Stimulated activated CD4-positive, alpha-beta T cell treated with anti-CD3 and anti-CD28 coated beads, Interleukin-2, amount 100 ng/mL, for 24 hours (primary cell): ENCODE results near the gene EXOC2.
A peak's percentile ranks its signal among the peaks of the same experiment; 100 is the strongest.

ENCODE experiments used
- DNase-seq, 2 donors: peaks; one replicate each; pipeline ENCODE4 v3.0.0-alpha.2; 2020

The EXOC2 gene

DNA sequence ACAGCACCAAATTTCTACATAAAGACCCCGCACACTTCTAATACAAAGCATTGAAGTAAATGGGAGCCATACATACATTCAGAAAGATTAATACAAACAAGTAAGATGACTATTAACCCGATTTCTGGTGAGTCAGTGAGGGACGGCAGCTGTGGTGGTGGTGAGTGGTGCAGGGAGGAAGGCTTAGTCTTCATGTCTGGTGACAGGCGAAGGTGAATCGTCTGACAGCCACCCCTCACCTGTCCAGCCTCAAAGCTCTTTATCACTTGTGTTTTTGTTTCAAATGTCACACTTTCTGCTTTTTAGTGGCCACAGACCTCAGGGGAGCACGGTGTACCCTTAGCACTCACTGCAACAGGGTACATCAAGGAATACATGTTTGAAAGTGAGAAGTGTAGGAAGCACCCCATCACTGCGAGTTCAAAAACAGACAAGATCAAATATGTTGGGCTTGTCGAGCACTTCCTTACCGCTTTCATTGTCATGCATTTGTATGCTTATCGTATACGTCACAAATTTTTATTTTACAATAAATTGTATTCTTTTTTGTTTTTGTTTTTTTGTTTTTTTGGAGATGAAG lies 237.8 kb downstream of the EXOC2 start:
- DNase-seq: peak; percentile 51 to 65

DNA sequence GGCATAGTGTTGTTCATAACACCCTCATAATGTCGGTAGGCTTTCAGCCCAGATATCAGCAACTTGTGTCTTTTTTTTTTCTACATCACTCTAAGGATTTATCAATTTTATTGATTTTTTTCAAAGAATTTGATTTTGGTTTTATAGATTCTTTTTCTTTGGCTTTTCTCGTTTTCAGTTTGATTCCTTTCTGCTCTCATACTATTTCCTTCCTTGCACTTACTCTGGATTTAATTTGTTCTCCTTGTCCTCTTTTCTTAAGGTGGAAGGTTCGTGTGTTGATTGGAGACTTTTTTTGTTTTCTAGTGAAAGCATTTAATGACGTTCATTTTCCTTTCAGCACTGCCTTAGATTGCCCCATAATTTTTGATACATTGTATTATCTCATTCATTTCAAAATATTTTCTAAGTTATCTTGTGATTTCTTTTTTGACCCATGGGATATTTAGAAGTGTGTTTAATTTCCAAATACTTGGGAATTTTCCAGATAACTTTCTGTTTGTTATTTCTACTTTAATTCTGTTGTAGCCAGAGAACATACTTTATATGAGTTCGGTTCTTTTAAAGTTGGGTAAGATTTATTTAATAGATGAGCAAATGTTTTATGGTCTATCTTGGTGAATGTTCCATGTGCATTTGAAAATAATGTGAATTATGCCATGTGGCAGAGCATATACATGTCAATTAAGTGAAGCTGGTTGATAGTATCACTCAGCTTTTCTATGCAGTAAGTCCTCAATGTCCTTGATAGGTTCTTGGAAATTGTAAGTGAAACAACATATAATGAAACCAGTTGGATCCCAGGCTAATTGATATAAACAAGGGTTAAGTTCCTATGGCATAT lies 238.6 kb downstream of the EXOC2 start:
- no peak for DNase-seq

DNA sequence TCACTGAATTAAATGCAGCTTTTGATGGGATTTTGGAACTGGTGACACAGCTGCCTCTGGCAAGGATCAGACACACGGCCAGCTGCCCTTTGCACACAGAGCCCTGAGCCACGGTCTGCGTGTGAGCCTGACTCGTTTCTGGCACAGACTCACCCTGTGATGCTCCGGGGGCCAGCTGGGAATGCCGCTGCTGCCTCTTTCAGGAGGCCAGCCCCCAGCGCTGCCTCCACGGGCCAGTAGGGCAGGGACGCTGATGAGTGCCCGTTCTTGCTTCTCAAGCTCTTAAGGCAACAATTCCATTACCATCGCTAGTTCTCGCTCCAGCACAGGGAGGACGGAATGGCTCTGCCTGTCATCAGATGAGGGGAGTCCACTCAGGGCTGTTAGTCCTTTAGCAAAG lies 239.8 kb downstream of the EXOC2 start:
- DNase-seq: no peak

- DNase-seq: no peak
Observed at GRCh38 chr6:452301-453067, 240.5 kb downstream of the EXOC2 start.

- DNase-seq: no peak
Observed at GRCh38 chr6:451847-452246, 241.1 kb downstream of the EXOC2 start.

DNA sequence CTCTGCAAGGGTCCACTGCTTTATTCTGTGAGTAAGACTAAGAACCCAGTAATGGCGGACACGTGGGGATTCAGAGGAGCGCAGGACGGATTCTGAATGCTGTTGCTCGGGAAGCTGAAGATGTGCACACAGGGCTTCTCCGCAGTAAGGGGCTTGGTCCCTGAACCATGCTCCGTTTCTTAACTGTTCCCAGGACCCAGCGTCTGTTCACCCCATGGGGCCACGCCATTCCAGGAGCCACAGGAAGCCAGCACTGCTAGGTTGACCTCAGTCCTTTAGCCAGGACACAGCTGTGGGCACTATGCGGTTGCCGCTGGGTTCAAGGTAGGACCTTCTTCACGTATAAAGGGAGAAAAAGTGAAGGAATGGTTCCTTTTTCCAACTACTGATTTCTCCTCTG lies 241.6 kb downstream of the EXOC2 start:
- no peak for DNase-seq

GRCh38 chr6:449486-450419 lies 243.2 kb downstream of the EXOC2 start:
- DNase-seq: no peak

DNA sequence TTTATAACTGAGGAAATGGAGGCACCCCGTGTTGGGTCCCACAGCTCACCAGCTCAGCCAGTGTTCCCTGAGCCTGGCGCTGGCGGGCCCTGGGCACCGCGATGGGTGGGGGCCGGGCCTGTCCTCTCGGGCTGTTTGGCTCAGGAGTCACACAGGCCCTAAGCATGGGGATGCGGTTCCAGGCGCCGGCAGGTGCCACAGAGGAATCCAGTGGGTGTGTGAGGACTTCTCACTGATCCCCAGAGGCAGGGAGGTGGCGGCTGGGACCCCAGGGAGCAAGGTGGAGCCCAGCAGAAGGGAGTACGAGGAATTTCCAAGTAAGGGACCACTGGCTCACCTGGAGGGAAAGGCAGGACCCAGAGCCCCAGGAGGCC lies 243.9 kb downstream of the EXOC2 start:
- no peak for DNase-seq

DNA sequence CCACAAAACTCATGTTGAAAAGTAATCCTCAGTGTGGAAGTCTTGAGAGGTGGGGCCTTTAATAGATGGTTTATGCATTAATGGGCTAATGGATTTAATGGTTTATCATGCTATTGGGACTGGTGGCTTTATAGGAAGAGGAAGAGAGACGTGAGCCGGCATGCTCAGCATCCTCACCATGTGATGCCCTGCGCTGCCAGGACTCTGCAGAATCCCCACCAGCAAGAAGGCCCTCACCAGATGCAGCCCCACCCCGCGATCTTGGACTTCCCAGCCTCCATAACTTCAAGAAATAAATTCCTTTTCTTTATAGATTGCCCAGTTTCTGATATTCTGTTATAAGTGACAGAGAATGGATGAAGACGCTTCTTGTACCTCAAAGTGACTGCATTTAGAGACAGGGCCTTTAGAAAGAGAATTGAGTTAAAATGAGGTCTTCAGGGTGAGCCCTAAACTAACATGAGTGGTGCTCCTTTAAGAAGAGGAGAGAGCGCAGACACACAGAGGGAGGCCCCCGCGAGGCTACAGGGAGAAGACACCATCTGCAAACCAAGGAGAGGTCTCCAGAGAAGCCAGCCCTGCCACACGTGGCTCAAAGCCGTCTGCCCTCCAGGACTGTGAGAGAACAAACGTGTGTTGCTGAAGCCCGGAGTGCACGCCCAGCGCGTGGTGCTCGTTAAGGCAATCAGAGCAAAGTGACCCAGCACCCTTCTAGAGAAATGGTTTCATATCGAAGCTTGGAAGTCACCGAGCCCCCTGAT lies 244.5 kb downstream of the EXOC2 start:
- DNase-seq: no peak

- DNase-seq: peak; percentile 55
Observed at GRCh38 chr6:447381-448165, 245.4 kb downstream of the EXOC2 start.

GRCh38 chr6:446418-447366 lies 246.2 kb downstream of the EXOC2 start:
- peak; percentile 93 for DNase-seq

GRCh38 chr6:445571-446417 lies 247.1 kb downstream of the EXOC2 start:
- DNase-seq: no peak

DNA sequence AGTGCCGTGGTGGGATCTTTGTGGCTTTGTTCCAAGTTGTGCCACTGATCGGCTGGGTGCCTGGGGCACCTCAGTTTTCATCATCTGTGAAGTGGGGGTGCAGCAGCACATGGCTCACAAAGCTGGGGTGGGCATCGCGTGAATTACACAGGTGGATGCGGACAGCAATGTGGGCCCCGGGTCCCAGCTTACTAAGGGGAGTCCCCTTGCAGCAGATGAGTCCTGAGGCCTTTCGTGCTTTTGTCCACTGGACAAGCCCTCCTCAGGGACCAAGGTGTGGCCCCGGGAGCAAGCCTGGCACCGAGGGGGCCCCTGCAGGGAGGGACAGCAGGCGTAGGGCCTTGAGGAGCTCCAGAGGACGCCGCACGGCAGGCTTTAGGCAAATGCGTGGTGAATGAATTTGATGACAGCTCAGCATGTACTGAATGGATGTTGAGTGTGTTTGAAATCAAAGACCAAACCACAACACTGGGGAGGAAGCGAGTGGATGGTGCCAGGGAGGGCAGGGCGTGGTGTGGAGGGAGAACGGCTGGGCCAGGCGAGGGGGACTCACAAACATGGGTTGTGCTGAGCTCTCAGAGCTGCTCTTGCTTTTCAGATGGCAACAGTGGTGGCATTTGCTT lies 248.2 kb downstream of the EXOC2 start:
- DNase-seq: peak; percentile 51 to 63

DNA sequence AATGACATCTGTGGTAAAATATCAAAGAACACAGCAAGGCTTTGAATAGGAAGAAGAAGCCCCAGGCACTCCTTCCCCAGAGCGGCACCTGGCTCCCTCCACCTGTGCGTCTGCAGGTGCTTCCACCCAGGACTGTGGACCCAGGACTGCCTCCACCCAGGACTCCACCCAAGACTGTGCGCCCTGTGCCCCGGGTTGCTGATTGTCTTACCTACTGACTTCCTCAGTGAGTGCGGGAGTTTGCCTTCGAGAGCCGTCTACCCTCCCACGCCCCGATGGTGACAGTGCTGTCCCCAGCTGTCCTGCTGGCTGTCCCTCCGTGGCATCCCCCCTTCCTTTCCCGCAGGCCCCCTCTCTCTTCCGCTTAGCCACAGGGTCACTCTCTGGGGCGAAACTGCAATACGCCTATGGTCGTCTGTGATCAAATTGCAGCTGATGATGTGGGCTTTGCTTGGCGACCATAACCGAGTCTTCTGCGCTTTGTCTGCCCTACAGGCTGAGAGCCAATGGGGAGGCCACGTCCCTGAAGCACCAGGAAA lies 249.2 kb downstream of the EXOC2 start:
- no peak for DNase-seq

- no peak for DNase-seq
Observed at GRCh38 chr6:441126-441920, 251.6 kb downstream of the EXOC2 start.

DNA sequence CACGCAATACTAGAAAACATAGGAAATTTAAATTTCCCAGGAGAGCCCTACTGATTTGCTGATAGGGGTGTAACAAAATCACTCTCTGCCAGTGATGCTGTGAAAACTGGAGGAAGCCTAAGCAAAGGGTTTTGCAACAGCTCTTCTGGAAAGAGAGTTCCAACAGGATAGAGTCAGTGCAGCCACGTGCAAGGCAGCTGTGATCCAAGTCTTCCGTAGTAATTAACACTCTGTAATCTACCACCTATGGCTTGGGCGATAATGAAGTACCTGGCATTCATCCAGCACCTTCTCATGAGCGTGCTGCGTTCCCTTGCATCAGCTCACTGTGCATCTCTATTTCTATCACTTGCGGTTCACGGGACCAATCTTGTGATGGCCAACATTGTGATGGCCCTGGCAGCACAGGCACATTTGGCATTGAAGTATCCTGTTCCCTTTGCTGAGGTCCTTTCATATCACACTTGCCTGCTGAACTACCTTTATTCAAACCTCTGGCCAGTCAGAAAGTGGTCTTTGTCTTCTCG lies 253.2 kb downstream of the EXOC2 start:
- DNase-seq: no peak

- no peak for DNase-seq
Observed at GRCh38 chr6:438634-439170, 254.2 kb downstream of the EXOC2 start.
